Stimulated activated CD4-positive, alpha-beta T cell treated with anti-CD3 and anti-CD28 coated beads, Interleukin-1b, Interleukin-23, amount 100 ng/mL, for 1 hour (primary cell): ENCODE measurements around the gene DSG4.
"Not testable (repeated sequence)": the region's sequence is repeated elsewhere in the genome, so short reads cannot be mapped to it uniquely, and the experiment has no call there.

ENCODE experiments used
- DNase-seq, 2 donors: peaks; one replicate each; pipeline ENCODE4 v3.0.0-alpha.2; 2020; ENCODE audit warnings: low read depth in 2 of 2

Gene DSG4

GRCh38 chr18:31376477-31376876 lies at the start of gene DSG4:
TSS of gene DSG4 (plus strand) at chr18:31376777. CDS start at chr18:31376912, 135 bp downstream.
- no peak for DNase-seq

GRCh38 chr18:31329787-31330438 lies 46.7 kb upstream of the DSG4 start:
- no peak for DNase-seq

GRCh38 chr18:31343454-31343853 lies 33.1 kb upstream of the DSG4 start:
- DNase-seq, result no peak

- DNase-seq, result not testable (repeated sequence)
Observed at GRCh38 chr18:31353336-31353735, 23.2 kb upstream of the DSG4 start.

- no peak for DNase-seq
Observed at GRCh38 chr18:31354990-31355389, 21.6 kb upstream of the DSG4 start.

GRCh38 chr18:31356025-31356424 lies 20.6 kb upstream of the DSG4 start:
- DNase-seq, result no peak

GRCh38 chr18:31364190-31364589 lies 12.4 kb upstream of the DSG4 start:
- DNase-seq, result no peak

- no peak for DNase-seq
Observed at GRCh38 chr18:31369478-31369877, 7.1 kb upstream of the DSG4 start.

- no peak for DNase-seq
Observed at GRCh38 chr18:31371989-31372388, 4.6 kb upstream of the DSG4 start.

GRCh38 chr18:31373641-31374040 lies 2.9 kb upstream of the DSG4 start:
- no peak for DNase-seq

GRCh38 chr18:31380912-31381311 lies 4.3 kb downstream of the DSG4 start:
- DNase-seq, result no peak

GRCh38 chr18:31382107-31382506 lies 5.5 kb downstream of the DSG4 start:
- no peak for DNase-seq

- DNase-seq, result no peak
Observed at GRCh38 chr18:31386741-31387140, 10.2 kb downstream of the DSG4 start.

- DNase-seq, result no peak
Observed at GRCh38 chr18:31393286-31393685, 16.7 kb downstream of the DSG4 start.

- DNase-seq, result no peak
Observed at GRCh38 chr18:31396796-31397612, 20.4 kb downstream of the DSG4 start.

GRCh38 chr18:31398191-31398590 lies 21.6 kb downstream of the DSG4 start:
- DNase-seq, result no peak

- no peak for DNase-seq
Observed at GRCh38 chr18:31399306-31400032, 22.9 kb downstream of the DSG4 start.

- no peak for DNase-seq
Observed at GRCh38 chr18:31401156-31402025, 24.8 kb downstream of the DSG4 start.

- DNase-seq, result no peak
Observed at GRCh38 chr18:31402026-31402373, 25.4 kb downstream of the DSG4 start.

- DNase-seq, result no peak
Observed at GRCh38 chr18:31403409-31403808, 26.8 kb downstream of the DSG4 start.

- DNase-seq, result no peak
Observed at GRCh38 chr18:31407649-31408048, 31.1 kb downstream of the DSG4 start.

GRCh38 chr18:31409276-31409675 lies 32.7 kb downstream of the DSG4 start:
- DNase-seq, result no peak
